ENCODE measurements around the gene ERBB4.

ERBB4 gene

GRCh38 chr2:212538305-212539071 is at the start of gene ERBB4:
Gene ERBB4, minus strand, starts transcription at chr2:212538802. Its CDS starts 272 bp downstream, at chr2:212538530.
- TF ChIP-seq, protein P1, sequence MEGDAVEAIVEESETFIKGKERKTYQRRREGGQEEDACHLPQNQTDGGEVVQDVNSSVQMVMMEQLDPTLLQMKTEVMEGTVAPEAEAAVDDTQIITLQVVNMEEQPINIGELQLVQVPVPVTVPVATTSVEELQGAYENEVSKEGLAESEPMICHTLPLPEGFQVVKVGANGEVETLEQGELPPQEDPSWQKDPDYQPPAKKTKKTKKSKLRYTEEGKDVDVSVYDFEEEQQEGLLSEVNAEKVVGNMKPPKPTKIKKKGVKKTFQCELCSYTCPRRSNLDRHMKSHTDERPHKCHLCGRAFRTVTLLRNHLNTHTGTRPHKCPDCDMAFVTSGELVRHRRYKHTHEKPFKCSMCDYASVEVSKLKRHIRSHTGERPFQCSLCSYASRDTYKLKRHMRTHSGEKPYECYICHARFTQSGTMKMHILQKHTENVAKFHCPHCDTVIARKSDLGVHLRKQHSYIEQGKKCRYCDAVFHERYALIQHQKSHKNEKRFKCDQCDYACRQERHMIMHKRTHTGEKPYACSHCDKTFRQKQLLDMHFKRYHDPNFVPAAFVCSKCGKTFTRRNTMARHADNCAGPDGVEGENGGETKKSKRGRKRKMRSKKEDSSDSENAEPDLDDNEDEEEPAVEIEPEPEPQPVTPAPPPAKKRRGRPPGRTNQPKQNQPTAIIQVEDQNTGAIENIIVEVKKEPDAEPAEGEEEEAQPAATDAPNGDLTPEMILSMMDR (IDR thresholded peaks at IDR 0.05): no peak
- Histone ChIP-seq H3K9me3 (ENCODE audit: control insufficient read depth, low read length) (no peaks in the 10 kb centered on the region), H3K27ac (no peak within 1 kb of the TSS), H3K4me1 (no peaks in the 10 kb centered on the region), H3K9ac (no peak within 1 kb of the TSS), H3K79me2 (no peaks in the 10 kb centered on the region), H2AFZ (peak within 1 kb of the TSS; percentile 85), H3K4me3 (ENCODE audit: low read depth, low read length) (peak within 1 kb of the TSS; percentile 55), H3K27me3 (ENCODE audit: control insufficient read depth, insufficient read depth, low read length) (no peaks in the 10 kb centered on the region), H3K36me3 (ENCODE audit: control insufficient read depth, insufficient read depth, low read length) (no peaks in the 10 kb centered on the region), H3K4me2 (ENCODE audit: low read length) (peak within 1 kb of the TSS; percentile 60)

GRCh38 chr2:212580117-212580516 is 41.5 kb upstream of the ERBB4 start:
- Histone ChIP-seq H3K9me3 (ENCODE audit: control insufficient read depth, low read length) (peaks cover 4% of the 10 kb centered on the region), H3K4me1 (no peaks in the 10 kb centered on the region), H3K4me2 (ENCODE audit: low read length) (no peak overlapping the region), H3K36me3 (ENCODE audit: control insufficient read depth, insufficient read depth, low read length) (no peaks in the 10 kb centered on the region), H3K27me3 (ENCODE audit: control insufficient read depth, insufficient read depth, low read length) (no peaks in the 10 kb centered on the region), H3K9ac (no peak overlapping the region), H3K79me2 (no peaks in the 10 kb centered on the region), H3K27ac (no peak overlapping the region), H2AFZ (no peak overlapping the region), H3K4me3 (ENCODE audit: low read depth, low read length) (no peak overlapping the region)
- TF ChIP-seq, protein P1 (IDR thresholded peaks at IDR 0.05): no peak

- H3K4me2 ChIP-seq (ENCODE audit: low read length): no peak overlapping the region
- H3K79me2 ChIP-seq: no peaks in the 10 kb centered on the region
- no peak overlapping the region for H3K4me3 ChIP-seq (ENCODE audit: low read depth, low read length)
- no peaks in the 10 kb centered on the region for H3K9me3 ChIP-seq (ENCODE audit: control insufficient read depth, low read length)
- H3K4me1 ChIP-seq: no peaks in the 10 kb centered on the region
- H3K9ac ChIP-seq: no peak overlapping the region
- TF ChIP-seq, protein P1 (IDR thresholded peaks at IDR 0.05): no peak
- no peaks in the 10 kb centered on the region for H3K36me3 ChIP-seq (ENCODE audit: control insufficient read depth, insufficient read depth, low read length)
- no peaks in the 10 kb centered on the region for H3K27me3 ChIP-seq (ENCODE audit: control insufficient read depth, insufficient read depth, low read length)
- H2AFZ ChIP-seq: no peak overlapping the region
- H3K27ac ChIP-seq: no peak overlapping the region
Measured at GRCh38 chr2:212556296-212556695, 17.7 kb upstream of the ERBB4 start.

DNA sequence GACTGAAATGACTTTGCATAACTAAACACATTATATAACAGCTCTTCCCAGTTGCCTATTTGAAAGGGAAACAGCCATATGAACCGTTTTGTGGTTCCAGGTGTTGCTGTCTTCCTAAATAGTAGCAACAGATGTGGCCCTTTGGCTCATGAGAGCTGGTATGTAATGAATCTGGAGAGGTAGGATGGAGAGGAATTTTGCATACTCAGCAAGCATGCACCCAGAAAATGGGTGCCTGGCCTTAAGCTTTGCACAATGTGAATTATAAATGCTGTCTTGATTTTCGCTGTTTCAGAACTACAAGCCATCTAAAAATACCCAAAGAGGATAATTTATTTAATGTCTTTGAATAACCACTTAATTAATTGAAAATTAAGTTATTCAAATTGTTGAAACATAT is 15.6 kb upstream of the ERBB4 start:
- H3K27me3 ChIP-seq (ENCODE audit: control insufficient read depth, insufficient read depth, low read length): no peaks in the 10 kb centered on the region
- no peaks in the 10 kb centered on the region for H3K36me3 ChIP-seq (ENCODE audit: control insufficient read depth, insufficient read depth, low read length)
- H3K4me2 ChIP-seq (ENCODE audit: low read length): no peak overlapping the region
- H2AFZ ChIP-seq: no peak overlapping the region
- H3K79me2 ChIP-seq: no peaks in the 10 kb centered on the region
- H3K27ac ChIP-seq: no peak overlapping the region
- no peak overlapping the region for H3K4me3 ChIP-seq (ENCODE audit: low read depth, low read length)
- H3K9ac ChIP-seq: no peak overlapping the region
- TF ChIP-seq, protein P1 (IDR thresholded peaks at IDR 0.05): no peak
- no peaks in the 10 kb centered on the region for H3K4me1 ChIP-seq
- no peaks in the 10 kb centered on the region for H3K9me3 ChIP-seq (ENCODE audit: control insufficient read depth, low read length)

DNA sequence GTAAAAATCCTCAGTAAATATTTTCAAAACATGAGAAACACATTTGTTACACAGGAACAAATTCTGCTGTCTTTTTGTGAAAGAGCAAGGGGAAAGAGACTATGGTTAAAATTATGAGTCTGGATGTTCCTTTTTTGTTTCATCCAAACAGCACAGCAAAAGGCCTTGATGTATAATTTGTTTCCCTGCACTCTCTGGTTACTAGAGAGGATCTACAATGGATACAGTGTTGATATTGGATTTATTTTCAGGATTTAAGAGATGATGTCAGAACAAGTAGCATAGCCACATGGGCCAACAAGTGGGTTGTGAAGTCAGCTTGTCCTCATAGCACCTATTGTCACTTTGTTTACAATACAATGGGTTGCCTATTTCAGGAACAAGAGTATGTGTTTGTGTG is 11.3 kb upstream of the ERBB4 start:
- Histone ChIP-seq H3K79me2 (no peaks in the 10 kb centered on the region), H3K27me3 (ENCODE audit: control insufficient read depth, insufficient read depth, low read length) (no peaks in the 10 kb centered on the region), H3K36me3 (ENCODE audit: control insufficient read depth, insufficient read depth, low read length) (no peaks in the 10 kb centered on the region), H3K9me3 (ENCODE audit: control insufficient read depth, low read length) (no peaks in the 10 kb centered on the region), H3K4me2 (ENCODE audit: low read length) (no peak overlapping the region), H3K4me1 (no peaks in the 10 kb centered on the region), H3K27ac (no peak overlapping the region), H3K4me3 (ENCODE audit: low read depth, low read length) (no peak overlapping the region), H3K9ac (no peak overlapping the region), H2AFZ (no peak overlapping the region)
- TF ChIP-seq, protein P1 (IDR thresholded peaks at IDR 0.05): no peak
